GOT3 (cell line): ENCODE results near the gene RXRB.
A peak's percentile ranks its signal among the peaks of the same experiment; 100 is the strongest.
"Not testable (repeated sequence)": the region's sequence is repeated elsewhere in the genome, so short reads cannot be mapped to it uniquely, and the experiment has no call there.

Source experiments
- DNase-seq: peaks from one replicate; lab custom pipeline; 2025; ENCODE audit warnings: mixed read lengths; lab: John Stamatoyannopoulos, UW

The RXRB gene

DNA sequence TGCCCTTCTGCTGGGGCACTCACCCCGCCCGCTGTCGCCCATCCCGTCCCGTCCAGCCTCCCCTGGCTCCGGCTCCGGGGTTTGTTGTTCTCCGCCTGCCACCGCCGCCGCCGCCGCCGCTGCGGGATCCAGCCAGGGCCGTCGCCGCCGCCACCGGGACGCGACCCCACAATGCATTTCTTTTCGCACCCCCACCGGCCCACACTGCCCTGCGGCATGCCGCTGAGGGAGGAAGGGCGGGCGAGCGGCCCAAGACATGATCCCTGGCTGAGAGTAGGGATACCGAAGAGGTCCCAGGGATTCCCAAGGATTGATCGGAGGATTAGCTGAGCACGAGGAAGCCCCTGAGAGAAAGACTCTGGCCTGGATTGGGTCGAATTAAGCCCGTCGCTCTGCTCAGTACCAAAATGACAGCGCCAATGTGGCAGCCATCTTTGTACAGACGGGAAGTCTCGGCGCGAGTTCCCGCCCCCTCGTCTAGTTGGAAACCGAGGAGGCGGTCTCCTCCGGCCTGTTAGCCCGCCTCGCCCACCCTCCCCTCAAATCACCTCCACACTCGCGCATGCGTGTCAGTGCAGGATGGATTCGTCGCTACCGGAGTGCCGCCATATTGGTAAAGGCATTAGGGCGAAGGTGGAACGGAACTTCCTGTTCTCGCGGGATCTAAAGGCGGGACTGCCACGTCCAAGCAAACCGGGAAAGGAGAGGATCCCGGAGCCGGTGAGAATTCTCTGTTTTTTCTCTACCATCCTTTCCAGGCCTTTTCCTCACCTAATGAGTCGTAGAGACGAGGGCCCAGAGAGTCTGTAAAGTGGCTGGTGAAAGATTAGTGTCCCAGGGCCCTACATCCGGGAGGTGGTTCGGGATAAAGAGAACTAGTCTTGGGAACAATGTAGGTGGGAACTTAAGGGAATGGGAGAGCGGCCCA is at the start of gene RXRB, which contains the start of gene SLC39A7:
TSS of gene RXRB (minus strand) at position 447 of the 928 bp plus-strand sequence. CDS start at position 258, 189 bp downstream.
TSS of gene SLC39A7 (plus strand) at position 649 of the 928 bp plus-strand sequence. CDS start 379 bp downstream, outside the sequence.
- DNase-seq = peak; percentile 88

GRCh38 chr6:33249732-33250630 is 49.5 kb upstream of the RXRB start:
- no peak for DNase-seq

GRCh38 chr6:33248932-33249731 is 48.7 kb upstream of the RXRB start:
- DNase-seq = peak; percentile 93

- DNase-seq = no peak
Measured at GRCh38 chr6:33248643-33248931, 48.1 kb upstream of the RXRB start.

DNA sequence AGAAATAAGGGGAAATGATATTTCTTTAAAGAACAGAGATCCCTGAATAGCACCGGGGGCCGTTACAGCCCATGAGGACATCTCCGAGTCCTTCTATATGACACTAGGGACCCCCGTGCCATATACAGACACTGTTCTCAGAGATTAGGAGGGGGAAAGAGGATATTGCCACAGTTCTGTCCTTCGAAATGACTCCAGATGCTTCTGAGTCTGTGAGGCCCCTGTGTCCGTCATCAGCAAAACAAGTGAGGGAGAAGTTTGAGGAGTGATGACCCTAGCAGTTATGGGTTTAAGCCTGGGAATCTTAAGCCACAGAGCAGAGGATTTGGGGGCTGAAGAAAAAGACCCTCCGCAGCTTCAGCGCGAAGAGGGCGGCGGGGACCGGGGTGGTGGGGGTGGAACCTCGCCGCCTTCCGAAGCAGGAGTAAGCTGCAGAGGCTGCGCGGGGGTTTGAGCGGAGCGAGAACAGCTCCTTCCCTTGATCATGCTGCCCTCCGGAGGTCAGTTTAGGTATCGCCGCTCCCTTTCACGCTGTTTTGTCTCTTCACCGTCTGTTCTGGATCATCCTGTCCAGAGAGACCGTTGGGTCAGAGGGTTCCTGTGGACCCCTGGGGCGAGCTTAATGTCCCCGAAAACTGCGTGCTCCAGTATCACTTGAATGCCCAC is 47.6 kb upstream of the RXRB start:
- DNase-seq = peak; percentile 64

- DNase-seq = no peak
Measured at GRCh38 chr6:33243476-33243875, 43.0 kb upstream of the RXRB start.

DNA sequence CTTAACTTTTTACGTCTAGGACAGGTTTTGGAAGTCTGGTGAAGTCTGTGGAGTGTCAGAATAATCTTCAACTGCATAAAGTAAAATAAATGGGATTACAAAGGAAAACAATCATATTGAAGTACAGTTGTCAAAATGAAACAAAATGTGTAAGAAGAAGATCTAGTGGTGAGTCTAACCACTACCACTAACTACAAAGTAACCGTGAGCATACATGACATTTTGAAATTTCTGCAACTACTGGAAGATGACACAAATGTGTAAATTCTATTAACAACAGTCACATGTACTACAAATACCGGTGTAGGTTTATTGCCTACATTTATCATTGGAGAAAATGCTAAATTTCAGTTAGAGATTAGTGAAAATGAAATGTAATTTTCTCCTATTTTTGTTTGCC is 41.5 kb upstream of the RXRB start:
- DNase-seq = no peak

DNA sequence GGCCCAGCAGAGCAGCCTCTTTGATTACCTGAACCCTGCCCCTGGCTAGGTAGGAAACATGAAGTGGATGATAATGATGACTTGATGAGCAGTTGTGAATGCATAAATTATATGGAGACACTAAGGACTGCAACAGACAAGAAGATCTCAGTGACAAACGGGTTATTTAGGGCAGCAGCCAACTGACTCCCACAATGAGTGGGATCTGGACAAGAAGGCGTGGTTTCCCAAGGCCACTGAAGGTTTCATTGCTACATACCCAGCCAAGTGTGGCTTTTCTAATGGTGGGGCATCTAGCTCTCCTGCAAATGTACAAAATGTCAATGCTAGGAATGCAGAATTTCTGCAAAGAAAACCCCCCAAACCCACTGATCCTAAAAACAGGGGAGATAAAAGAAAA is 37.3 kb upstream of the RXRB start:
- DNase-seq = no peak

DNA sequence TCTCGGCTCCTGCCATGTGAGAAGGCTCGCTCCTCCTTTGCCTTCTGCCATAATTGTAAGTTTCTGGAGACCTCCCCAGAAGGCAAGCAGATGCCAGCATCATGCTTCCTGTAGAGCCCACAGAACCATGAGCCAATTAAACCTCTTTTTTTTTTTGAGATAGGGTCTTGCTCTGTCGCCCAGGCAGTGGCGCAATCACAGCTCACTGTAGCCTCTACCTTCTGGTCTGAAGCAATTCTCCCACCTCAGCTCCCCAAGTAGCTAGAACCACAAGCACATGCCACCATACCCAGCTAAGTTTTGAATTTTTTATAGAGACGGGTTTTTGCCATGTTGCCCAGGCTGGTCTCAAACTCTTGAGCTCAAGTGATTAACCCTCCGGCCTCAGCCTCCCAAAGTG is 36.4 kb upstream of the RXRB start:
- no peak for DNase-seq

GRCh38 chr6:33236328-33236727 is 35.9 kb upstream of the RXRB start:
- no peak for DNase-seq

GRCh38 chr6:33235221-33235634 is 34.8 kb upstream of the RXRB start:
- no peak for DNase-seq

- DNase-seq = not testable (repeated sequence)
Measured at GRCh38 chr6:33226503-33227120, 26.1 kb upstream of the RXRB start.

- DNase-seq = no peak
Measured at GRCh38 chr6:33217681-33218080, 17.2 kb upstream of the RXRB start.

DNA sequence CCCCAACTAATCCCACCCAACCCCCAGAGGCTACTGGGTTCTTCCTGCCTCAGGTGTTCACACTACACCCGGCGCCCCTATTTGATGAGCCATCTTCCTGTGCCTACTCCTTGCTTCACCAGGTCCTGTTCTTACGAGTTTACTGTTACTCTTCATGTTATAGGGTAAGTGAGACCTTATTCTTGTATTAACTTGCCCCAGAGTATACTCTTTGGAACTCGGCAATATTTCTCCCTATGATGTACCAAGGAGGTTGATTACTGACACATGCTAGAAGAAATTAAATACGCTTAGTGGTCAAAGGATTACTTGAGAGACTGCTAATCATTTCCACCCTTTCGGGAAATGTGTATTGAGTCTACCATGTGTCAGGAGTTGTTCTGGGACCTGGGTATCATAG is 16.8 kb upstream of the RXRB start:
- no peak for DNase-seq

- DNase-seq = no peak
Measured at GRCh38 chr6:33216117-33216649, 15.7 kb upstream of the RXRB start.

DNA sequence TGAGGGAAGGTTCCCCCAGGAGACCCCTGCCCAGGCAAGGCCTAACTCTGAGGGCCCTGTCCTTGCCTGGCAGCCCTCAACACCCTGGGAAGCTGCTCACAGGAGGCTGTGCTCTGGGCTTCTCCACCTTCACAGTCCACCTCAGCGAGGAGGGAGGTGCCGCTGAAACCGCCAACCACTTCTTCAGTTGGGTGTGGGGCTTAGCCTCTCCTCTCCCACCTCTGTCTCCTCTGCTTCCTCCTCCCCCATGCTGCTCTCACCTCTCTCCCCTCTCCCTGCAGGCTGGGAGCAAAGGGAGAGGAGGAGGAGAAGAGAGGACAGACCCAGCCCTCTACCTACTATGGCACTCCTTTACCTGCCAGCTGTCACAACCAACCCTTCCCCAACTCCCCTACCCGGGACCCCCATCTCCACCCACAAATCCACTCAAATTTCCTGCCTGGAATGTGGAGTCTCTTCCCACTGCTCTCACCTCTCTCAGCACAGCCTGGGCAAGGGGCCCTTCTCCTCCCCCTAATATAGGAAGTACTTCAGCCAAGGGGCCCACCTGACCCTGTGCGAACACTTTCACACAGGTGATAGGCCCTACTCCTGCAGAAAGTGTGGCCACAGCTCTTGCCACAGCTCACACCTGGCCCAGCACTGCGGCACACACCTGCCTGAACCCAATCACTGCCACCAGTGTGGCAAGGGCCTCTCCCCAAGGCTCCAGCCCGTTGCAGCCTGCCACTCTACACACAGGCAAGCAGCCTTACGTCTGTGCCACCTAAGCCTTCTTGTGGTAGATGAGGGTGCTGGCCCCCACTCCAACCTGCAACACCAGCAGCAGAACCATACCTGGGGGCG is 15.0 kb upstream of the RXRB start:
- no peak for DNase-seq

GRCh38 chr6:33213989-33214335 is 13.5 kb upstream of the RXRB start:
- DNase-seq = no peak

GRCh38 chr6:33213166-33213988 is 12.9 kb upstream of the RXRB start:
- no peak for DNase-seq

GRCh38 chr6:33212857-33213165 is 12.3 kb upstream of the RXRB start:
- DNase-seq = no peak
